Fibroblast of skin of abdomen (primary cell): ENCODE data around the gene EEF1A2.

Source experiments
- DNase-seq: peaks from one replicate; pipeline ENCODE4 v3.0.0-alpha.2; 2013

The EEF1A2 gene

GRCh38 chr20:63497946-63498935 lies 642 bp downstream of the EEF1A2 start:
- DNase-seq = no peak

DNA sequence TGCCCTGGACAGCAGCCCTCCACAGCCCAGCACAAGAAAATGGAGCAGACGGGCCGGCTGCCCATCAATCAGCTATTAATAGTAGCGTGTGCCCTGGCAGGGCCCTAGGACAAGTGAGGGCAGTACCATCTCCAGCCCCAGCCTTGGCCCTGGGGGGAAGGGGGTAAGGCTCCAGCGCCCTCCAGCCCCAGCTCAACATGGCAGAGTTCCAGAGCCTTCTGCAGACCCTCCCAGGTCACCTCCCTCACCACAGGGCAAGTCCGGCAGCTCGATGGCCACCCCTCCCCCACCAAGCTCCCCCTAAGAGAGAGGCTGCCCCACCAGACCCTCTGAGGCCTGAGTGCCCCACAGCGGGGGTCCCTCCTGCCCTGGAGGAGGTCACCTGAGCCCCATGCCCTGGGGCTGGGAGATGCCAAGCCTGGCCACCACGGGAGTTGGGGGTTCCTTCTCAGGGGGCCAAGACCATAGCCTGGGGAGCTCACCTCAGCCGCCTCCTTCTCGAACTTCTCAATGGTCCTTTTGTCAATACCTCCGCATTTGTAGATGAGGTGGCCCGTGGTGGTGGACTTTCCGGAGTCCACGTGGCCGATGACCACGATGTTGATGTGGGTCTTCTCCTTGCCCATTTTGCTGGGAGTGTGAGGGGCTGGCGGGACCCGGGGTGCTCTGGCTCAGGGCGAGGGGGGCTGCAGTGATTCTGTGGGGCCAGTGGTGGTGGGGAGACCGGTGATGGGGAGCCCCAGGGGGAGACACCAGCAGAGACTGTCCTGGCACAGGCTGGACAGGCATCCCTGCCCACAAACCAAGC lies 1.5 kb downstream of the EEF1A2 start:
- DNase-seq = no peak

- no peak for DNase-seq
Measured at GRCh38 chr20:63496596-63497120, 2.2 kb downstream of the EEF1A2 start.

- peak; percentile 30 for DNase-seq
Measured at GRCh38 chr20:63495741-63496595, 2.9 kb downstream of the EEF1A2 start.

GRCh38 chr20:63495167-63495720 lies 3.6 kb downstream of the EEF1A2 start:
- no peak for DNase-seq

DNA sequence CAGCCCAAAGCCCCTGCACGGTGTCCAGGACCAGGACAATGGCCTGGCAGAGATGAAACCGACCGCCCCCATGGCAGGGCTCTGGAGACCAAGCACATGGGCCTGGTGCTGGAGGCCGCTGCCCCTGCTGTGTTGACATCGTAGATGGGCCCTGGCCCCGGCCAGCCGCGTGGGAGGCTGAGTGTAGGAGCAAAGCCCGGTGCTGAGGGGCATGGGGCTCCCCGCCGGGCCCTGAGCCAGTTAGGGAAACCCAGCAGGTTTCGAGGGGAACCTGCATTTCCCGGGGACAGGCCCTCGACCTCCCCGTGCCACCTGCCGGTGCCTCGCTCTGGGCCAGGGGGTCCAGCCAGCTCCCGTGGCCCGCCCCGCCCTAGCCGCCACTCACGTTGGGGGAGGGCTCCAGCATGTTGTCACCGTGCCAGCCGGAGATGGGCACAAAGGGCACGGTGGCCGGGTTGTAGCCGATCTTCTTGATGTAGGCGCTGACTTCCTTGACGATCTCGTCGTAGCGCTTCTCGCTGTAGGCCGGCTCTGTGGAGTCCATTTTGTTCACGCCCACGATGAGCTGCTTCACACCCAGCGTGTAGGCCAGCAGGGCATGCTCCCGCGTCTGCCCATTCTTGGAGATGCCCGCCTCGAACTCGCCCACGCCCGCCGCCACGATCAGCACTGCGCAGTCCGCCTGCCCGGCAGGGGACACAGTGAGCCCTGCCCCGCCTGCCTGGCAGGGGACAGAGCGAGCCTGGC lies 4.3 kb downstream of the EEF1A2 start:
- no peak for DNase-seq

- DNase-seq = no peak
Measured at GRCh38 chr20:63494084-63494419, 4.8 kb downstream of the EEF1A2 start.

GRCh38 chr20:63493563-63494020 lies 5.3 kb downstream of the EEF1A2 start:
- no peak for DNase-seq

GRCh38 chr20:63492982-63493381 lies 5.9 kb downstream of the EEF1A2 start:
- no peak for DNase-seq

GRCh38 chr20:63492518-63492917 lies 6.4 kb downstream of the EEF1A2 start:
- DNase-seq = no peak

GRCh38 chr20:63491635-63492230 lies 7.2 kb downstream of the EEF1A2 start:
- no peak for DNase-seq

GRCh38 chr20:63491078-63491477 lies 7.8 kb downstream of the EEF1A2 start:
- DNase-seq = no peak

DNA sequence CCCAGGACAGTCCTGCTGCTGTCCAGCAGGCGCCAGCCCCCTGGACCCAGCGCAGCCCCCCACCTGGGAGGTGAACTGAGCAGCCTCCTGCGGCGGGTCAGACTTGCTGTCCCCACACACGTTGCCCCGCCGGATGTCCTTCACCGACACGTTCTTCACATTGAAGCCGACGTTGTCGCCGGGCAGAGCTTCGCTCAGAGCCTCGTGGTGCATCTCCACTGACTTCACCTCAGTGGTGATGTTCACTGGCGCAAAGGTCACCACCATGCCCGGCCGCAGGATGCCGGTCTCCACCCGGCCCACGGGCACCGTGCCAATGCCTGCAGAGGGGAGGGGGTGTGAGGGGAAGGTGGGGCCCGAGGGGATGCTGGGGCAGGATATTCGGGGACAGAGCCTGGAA lies 8.5 kb downstream of the EEF1A2 start:
- DNase-seq = no peak

DNA sequence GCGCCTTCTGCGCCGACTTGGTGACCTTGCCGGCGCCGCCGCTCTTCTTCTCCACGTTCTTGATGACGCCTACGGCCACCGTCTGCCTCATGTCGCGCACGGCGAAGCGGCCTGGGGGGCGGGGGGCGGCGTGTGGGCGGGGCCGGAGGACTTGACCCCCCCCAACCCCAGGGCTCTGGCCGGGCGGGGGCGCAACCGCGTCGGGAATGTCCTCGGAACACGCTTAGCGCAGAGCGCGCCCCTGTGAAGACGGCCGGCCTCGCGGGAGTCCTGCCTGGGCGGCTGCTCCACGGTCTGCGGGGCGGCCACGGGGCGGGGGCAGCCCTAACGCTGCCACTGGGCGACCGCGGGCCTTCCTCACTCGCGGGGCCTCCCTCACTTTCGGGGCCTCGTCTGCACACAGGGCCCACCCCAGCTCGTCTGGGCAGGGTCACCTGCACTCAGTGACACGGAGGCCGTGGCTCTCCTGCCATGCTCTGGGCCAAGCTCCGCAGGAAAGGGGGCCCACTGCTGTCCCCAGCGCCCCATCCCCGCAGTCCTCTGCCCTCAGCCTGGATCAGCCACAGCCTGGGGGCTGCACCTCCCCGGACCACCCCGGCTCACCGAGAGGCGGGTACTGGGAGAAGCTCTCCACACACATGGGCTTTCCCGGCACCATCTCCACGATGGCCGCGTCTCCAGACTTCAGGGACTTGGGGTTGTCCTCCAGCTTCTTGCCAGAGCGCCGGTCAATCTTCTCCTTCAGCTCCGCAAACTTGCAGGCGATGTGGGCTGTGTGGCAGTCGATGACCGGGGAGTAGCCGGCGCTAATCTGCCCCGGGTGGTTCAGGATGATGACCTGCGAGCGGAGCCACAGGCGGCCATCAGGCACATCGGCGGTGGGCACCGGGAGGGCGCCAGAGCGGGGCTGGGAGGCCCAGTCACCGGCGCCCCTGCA lies 10.3 kb downstream of the EEF1A2 start:
- DNase-seq = no peak

DNA sequence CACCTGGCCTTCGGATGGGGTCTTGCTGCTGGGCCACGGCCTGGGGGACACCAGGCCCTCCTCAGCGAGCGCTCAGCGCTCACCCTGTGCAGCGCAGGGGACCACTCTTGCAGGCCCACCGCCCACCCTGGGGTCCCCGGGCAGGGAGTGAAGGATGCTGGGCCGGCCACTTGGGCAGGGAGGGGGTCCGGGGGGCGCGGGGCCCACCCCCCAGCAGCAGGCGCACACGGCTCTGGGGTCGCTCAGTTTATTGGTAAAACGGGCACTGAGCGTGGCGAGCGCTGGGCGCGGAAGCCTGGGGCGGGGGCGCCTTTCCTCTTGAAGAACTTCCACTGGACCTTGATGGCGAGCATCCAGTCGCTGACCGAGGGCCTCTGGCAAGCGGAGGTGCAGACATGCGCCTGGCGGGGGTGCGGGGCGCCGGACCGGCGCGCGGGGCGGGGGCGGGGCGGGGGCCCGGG lies 11.1 kb downstream of the EEF1A2 start:
- DNase-seq = no peak

DNA sequence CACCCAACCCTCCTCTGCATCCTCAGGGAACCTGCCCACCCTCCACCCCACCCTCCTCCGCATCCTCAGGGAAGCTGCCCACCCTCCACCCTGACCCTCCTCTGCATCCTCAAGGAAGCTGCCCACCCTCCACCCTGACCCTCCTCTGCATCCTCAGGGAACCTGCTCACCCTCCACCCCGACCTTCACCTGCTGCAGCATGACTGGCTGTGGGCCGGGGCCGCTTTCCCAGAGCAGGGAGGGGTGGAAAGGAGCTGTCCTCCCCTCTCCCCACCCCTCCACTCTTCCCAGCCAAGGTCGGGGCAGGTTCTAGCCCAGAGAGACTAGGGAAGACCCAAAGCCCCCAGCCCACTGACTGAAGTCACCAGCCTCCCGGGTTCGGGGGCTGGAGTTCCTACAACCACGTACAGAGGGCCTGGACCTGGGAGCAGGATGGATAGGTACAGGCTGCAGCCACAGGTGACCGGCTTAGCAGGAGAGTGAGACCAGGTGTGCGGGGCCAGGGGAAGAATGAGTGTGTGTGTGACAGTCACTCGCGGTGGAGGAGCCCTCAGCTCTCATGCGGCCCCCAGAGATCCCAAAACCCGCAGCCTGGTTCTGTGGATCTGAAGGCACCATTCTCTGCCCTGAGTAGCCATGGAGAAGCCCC lies 11.6 kb downstream of the EEF1A2 start:
- DNase-seq = no peak

- no peak for DNase-seq
Measured at GRCh38 chr20:63486300-63486855, 12.5 kb downstream of the EEF1A2 start.

DNA sequence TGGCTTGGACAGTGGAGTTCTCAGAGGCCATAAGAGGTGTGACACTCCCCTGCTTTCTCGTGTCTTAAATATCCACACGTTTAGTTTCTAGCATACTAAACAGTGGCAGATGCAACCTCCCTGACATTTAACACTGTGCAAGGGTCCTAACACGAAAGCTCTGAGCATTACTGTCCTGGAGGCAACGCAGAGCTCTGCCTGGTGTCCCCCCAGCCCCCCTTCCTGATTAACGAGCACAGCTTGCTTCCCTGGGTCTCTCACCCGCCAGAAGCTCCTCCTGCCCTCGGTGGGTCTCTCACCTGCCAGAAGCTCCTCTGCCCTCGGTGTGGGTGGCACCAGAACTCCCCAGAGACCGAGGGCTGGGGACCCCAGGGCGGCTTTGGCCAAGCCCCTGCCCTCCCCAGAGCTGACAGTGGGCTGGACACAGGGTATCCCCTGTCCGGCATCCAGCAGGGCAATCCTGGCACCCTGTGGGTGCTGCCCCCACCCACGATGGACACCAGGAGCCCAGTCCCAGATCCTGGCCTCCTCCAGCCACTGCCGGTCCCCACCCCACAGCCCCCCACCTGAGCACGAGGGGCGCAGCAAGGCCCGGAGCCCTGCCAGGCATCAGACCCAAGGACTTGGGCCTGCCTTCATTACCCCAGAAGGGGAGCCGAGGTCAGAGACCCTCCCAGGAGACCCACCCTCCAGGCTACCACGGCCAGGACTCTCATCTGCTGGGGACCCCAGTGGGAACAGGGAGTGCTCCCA lies 14.1 kb downstream of the EEF1A2 start:
- no peak for DNase-seq
